HG02884 (cell line): ENCODE data around the gene INPP5D.
"Not testable (repeated sequence)": the region's sequence is repeated elsewhere in the genome, so short reads cannot be mapped to it uniquely, and the experiment has no call there.

ENCODE experiments used
- ATAC-seq: cut with Tn5 transposase; IDR thresholded peaks from one replicate; pipeline ENCODE4 v1.9.1; 2021; ENCODE audit warnings: mild to moderate bottlenecking, moderate library complexity; ENCODE audit not compliant: unreplicated experiment

Gene INPP5D

DNA sequence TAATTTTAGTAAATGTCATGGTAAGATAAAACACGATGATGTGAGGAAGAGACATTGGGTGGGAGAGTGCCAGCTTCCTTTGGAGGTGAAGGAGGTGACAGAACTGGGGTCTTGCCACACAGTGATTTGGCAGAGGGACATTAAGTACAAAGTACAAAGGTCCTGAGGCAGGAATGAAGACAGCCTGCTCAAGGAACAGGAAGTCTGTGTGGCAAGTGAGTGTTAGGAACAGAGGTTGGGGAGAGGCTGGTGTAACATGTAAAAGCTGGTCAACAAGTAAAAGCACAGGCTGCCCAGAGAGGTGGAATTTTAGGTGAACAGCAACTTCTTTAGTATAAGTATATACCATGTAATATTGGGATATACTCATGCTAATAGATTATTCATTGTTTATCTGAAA, 73.1 kb downstream of the INPP5D start:
- no peak for ATAC-seq

DNA sequence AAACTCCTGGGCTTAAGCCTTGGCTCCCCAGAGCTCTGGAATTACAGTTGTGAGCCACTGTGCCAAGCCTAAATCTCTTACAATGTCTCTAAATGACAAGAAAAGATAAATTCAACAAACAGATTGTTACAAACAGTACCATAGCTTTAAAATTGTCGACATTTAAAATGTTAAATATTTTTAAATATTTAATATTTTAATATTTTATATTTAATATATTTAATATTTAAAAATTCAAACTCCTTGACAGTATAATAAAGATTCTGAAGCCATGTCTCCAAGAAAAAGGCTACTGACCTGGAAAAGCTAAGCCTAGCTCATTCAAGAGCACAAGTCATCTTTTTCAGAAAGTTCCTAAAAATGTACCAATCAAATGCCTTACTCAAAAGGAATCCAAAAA, 75.3 kb downstream of the INPP5D start:
- ATAC-seq = no peak

DNA sequence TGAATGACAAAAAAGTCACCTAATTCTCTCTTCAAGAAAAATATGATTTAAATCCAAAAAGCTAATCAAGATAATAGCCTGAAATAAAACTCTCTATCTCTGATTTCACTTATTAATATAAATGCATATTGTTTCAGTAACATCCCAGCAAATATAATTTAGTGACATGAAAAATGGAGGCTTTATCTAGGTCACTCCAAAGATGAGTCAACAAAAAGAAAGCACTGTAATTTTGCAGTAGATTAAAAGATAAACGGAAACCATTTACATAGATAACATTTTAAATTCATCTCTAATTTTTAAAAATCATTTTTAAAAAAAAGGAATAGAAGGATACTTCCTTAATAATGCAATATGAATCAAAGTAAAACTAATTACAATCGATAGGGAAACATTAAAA, 76.9 kb downstream of the INPP5D start:
- no peak for ATAC-seq

DNA sequence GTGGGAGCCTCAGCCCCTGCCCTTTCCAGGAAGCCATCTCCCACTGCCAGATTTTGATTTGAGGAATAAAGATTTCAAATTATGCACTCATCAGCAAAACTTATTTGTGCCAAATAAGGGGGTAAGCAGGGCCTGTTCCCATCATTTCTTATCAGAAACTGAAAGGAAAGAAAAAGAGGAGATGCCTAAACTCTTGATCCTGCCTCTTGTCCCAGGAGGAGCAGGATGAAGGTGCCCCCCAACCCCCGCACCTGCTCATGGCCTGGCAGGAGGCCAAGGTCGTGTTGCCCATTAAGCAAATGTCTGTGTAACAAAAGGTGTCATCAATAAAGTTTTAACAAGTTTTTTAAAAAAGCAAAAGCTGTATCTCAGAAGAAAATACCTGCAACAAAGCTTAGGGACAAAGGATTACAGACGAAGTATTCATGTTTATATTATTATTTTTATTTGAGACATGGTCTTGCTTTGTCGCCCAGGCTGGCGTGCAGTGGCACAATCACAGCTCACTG, 80.0 kb downstream of the INPP5D start:
- ATAC-seq = no peak

DNA sequence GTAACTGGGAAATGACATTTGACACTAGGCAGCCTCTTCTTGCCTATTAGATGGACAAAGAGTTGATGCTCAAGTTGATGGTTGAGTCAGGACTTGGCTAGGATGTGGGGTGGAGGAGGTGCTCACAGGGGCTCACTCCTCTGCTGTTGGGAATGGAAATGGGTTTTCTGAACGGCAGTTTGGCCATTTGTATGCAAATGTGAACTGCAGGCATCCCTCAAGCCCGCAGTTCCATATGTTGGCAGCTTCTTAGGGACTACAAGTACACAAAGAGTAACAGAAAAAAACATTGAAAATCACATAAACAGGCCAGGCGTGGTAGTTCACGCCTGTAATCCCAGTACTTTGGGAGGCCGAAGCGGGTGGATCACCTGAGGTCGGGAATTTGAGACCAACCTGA, 80.8 kb downstream of the INPP5D start:
- ATAC-seq = no peak

DNA sequence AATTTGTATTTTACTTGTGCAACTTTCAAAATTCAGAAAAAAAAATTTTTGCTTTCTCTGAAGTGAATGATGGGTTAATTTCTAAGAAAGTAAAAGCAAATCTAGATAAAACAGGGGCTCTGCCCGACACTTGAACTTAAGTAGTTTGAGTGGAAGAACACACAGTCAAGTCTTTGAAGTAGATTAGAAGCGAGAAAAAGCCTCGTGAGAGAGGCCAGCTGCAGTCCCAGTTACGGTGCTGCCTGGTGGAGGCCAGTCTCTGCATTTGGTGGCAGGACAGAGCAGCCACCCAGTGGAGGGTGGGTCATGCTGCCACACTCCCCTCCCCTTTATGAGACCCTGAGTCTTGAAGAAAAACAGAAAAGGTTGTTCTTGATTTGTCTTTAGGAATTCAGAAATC, 81.8 kb downstream of the INPP5D start:
- no peak for ATAC-seq

DNA sequence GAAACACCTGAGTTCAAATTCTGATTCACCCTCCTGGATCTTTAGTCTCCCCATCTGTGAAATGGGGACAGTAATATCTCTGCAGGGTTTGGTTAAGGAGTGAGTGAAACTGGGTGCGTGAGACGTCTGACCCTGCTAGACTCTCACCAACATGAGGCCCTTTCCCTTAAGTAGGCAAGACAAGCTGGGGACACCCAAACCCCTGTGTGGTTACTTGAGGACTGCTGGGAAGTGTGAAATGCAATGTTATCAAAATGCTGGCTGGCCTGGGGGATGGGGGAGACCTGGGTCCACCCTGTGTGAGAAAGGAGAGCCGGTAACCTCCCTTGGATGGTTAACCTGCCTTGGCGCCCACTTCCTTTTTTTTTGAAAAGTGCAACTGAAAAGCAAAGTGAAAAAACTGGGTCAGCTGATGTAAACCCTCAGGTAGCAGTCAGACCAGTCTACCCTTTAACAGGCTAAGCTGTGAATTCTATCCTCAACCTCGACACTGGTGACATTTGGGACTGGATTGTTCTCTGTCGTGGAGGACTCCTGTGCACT, 82.3 kb downstream of the INPP5D start:
- ATAC-seq = peak; percentile 71

DNA sequence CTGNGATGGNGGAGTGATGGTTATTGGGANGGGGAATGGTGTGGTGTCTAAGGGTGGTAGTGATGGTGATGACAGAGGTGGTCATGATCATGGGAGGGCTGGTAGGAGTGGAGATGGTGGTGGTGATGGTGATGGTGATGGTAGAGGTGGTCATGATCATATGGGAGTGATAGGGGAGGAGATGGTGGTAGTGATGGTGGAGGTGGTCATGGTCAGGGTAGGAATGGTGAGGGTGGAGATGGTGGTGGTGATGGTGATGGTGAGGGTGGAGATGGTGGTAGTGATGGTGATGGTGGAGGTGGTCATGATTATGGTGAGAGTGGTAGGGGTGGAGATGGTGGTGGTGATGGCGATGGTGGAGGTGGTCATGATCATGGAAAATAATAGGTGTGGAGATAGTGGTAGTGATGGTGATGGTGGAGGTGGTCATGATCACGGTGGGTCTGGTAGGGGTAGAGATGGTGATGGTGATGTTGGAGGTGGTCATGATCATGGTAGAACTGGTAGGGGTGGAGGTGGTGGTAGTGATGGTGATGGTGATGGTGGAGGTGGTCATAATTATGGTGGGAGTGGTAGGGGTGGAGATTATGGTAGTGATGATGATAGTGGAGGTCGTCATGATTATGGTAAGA, 83.7 kb downstream of the INPP5D start:
- no peak for ATAC-seq

DNA sequence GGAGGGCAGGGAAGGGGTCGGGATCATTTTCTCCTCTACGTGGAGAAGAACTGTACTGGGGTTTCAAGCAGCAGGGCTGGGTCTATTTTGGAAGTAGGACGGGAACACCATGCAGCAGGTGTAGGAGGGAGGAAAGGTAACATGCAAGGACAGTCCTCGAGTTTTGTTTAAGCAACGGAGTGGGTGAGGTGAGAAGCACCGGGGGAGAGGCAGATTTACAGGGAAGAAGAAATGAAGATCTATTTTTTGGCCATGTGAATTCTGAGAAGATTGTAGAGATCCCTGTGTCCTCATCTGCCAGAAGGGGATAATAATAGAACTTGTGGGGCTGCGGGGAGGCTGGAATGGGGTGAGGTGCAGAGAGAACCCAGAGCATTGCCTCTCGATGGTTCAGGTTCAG, 85.6 kb downstream of the INPP5D start:
- no peak for ATAC-seq

DNA sequence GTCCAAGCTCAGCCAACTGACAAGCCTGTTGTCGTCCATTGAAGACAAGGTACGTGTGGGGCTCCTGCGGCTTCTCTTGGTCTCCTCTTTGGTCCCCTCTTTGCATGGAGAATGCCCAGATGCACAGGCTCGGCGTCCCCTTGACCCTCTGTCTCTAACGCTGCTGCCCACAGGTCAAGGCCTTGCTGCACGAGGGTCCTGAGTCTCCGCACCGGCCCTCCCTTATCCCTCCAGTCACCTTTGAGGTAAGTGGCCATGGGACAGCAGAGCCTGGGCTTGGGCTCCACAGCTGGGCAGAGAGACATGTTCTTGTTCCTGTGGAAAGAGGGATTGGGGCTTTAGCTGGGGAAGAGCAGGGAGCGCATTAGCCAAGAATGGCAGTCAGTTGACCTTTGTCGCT, 86.1 kb downstream of the INPP5D start:
- ATAC-seq = no peak

DNA sequence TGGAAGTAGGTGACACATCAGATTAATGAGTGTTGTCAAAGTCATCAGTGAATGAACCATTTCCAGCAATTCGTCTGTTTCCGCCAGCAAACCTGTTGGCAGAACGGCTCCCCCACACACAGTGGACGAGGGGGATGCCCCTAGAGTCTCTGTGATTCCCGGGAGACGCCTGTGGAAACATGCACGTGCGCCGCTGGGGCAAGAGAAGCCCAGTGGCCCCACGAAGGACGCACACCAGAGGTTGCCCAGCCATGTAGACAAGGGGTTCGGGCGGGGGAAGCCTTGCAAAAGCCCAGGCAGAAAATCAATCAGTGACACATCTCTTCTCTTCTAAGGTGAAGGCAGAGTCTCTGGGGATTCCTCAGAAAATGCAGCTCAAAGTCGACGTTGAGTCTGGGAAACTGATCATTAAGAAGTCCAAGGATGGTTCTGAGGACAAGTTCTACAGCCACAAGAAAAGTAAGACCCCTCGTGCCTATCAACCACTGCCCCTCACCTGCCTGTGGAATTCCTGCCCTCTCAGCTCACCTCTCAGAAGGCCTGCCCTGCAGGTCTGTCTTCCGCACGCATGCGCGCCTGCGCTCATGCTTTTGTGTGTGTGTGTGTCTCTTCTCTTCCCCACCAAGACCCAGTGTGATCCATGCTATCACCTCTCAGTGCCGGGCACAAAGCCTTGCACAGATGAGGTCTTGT, 87.1 kb downstream of the INPP5D start:
- no peak for ATAC-seq

DNA sequence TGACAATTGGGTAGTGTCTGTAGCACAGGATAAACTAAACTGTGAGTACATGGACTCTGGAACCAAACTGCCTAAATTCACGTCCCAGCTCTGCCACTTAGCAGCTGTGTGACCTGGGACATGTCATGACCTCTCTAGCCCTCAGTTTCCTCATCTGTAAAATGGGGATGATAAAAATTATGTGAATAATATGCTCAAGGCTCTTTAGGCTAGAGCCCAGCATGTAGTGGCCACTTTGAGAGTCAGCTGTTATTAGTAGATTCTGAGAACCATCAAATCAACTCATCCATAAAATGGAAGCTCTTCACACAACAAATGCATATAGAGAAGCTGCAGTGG, 87.7 kb downstream of the INPP5D start:
- ATAC-seq = no peak

DNA sequence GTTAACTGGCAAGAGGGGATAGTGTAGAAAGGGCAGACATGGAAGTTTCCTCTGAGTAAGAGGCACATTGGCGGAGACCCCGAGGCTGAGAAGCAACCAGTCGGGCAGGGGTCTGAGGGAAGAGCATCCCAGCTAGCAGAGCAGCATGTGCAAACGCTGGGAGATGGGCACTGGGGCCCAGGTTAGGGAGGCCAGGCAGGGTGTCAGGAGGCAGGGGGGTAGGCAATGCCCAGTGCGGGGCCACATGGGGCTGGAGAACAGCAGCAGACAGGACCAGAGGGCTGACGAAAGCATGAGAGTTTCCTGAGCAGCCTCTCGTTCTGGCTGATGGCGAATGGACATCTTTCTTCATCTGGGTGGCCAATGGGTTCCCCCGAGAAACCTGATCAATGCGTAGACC, 88.2 kb downstream of the INPP5D start:
- ATAC-seq = no peak

DNA sequence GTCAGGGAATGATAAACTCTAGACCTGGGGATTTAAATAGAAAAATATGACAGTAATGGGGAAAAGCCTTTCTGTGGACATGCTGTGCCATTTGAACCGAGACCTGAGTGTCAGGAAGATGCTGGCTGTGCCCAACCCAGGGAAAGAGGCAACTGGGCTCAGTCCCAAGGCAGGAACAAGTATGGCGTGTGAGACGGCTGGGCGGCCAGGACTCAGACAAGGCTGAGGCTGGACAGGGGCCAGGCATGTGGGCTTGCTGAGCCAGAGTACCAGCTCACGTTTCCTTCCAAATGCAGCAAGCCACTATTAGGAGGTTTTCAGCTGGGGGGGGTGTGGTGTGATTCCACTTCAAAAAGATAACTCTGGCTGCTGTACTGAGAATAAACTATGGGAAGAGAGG, 92.4 kb downstream of the INPP5D start:
- no peak for ATAC-seq

DNA sequence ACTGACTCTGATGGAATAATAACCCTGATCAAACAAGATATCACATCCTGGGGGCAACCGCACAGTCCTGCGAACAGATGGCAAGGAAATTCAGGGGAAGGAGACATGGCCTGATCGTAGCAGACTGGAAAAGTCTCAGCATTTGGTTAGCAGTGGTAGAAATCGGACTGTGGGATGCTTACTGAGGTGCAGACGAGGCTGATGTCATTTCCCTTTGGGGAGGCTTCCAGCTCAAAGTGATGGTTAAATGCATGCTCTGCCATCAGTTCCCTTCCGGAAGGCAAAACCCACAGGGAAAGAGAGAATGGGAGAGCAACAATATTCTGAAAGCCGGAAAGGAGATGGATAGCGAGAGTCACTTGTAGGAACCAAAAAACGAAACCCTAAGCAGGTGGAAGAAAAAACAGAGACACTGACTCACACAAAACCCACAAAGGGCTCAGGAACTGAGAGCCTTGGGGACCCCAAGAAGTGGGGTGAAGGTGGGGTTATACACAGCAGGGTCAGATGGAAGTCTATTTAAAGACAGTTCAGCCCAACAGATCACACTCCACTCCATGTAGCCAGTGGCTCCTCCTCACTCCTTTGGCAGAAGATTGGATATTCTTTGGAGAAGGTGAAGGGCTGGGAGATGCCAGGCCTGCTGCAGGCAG, 93.1 kb downstream of the INPP5D start:
- ATAC-seq = no peak

DNA sequence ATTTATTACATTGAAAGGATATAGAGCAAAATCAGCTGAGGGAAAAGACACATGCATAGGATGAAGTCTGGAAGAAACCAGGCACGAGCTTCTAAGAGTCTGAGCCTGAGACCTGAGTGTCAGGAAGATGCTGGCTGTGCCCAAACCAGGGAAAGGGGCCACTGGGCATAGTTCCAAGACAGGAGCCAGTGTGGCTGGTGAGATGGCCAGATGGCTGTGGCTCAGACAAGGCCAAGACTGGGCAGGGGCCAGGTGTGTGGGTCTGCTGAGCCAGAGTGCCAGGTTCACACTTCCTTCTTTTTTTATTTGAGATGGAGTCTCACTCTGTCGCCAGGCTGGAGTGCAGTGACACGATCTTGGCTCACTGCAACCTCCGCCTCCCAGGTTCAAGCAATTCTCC, 95.9 kb downstream of the INPP5D start:
- no peak for ATAC-seq

DNA sequence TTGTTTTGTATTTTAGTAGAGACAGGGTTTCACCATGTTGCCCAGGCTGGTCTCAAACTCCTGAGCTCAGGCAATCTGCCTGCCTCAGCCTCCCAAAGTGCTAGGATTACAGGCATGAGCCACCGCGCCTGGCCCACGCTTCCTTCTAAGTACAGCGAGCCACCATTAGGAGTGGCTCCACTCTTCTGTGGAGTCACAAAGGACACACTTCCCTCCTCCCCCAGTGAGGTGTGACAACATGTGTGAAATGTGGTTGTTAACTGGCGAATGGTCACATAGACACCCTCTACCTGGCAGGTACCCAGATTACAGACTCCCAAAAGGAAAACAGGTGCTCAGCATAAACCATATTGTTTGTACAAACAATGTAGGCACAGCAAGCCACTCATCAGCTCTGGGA, 96.3 kb downstream of the INPP5D start:
- not testable (repeated sequence) for ATAC-seq

DNA sequence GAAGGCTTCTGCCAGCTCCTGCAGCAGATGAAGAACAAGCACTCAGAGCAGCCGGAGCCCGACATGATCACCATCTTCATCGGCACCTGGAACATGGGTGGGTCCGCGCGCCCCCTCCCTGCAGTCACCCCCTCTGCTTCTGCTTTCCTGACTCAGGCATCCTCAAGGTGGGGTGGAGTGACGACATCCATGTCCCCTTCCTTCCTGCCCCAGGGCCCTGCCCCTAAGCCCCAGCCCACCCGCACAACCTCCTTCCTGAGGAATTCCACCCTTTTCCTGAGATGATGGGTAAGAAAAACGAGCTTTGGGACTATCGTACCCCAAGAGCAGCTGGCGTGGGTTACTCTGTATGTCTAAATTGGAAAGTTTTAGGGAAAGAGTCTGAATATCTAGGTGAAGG, 101.6 kb downstream of the INPP5D start:
- no peak for ATAC-seq

DNA sequence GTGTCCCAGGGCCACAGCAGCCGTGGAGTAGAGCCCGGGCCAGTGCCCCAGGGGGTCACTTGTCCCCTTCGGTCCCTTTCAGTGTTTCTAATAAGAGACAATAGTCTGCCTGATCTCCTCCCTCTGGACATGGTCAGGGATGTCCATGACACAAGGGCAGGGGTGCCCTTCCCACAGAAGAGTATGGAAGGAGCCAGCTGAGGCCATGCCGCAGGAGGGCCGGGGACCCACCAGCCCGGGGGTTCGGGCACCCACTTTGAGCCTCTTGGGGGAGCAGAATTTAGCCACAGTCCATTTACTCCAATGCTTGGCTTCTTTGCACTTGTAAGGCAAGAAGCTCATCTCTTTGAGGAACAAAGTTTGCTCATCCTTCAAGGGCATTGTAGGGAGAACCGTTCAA, 102.6 kb downstream of the INPP5D start:
- no peak for ATAC-seq

DNA sequence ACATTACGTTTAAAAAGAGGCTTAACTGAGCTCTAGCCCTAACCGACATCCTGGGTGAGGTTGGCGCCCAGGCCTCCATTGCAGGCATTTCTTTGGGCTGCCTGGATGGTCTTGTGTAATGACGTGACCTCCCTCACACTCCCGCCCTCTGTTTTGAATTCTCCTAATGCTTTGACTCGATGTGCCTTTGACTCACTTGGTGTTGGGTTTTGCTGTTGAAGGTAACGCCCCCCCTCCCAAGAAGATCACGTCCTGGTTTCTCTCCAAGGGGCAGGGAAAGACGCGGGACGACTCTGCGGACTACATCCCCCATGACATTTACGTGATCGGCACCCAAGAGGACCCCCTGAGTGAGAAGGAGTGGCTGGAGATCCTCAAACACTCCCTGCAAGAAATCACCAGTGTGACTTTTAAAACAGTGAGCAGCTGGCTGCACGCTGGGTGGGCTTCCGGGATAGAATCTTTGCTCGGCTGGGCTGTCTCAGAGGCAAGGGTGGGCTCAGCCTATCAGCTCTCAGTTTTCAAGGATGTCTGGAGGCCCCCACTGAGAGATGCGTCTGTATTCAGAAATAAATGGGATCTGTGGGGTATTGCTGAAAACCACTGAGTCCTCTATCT, 103.5 kb downstream of the INPP5D start:
- ATAC-seq = no peak

DNA sequence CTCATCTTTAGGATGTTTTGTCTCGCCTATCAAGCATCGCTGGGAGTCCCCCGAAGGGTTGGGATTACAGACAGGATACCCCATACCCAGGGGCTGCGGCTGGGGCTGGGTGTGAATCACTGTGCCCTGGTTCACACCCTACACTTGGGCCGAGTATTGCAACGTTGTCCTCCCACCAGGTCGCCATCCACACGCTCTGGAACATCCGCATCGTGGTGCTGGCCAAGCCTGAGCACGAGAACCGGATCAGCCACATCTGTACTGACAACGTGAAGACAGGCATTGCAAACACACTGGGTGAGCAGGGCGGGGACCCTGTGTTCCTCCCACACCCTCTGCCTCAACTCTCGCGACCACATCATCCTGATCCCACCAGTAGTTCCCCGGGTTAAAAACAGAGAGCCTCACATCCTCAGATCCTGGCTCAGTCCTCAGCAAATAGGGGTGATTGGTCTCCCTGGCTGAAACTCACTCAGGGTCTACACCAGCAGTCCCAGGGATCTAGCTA, 104.0 kb downstream of the INPP5D start:
- no peak for ATAC-seq
